Kidney (tissue), 14 donors: ENCODE data around the gene AKR1C8. TPM values are rescaled to one million over a fixed set of nuclear protein-coding genes. Genes with fewer than 3 reads are reported as not detected.

Experiments
- DNase-seq, 5 donors: peaks; one replicate each; pipeline ENCODE4 v3.0.0-alpha.2; 2013 to 2020
- FAIRE-seq: peaks from 2 replicates; lab custom pipeline; 2012; peaks lifted over from hg19 to GRCh38; lab: Jason Lieb, UNC
- H3K27ac ChIP-seq, 2 donors: one replicate each; pipeline ENCODE4 v1.7.0; 2013; ENCODE audit warnings: low read depth in 2 of 2, low read length in 2 of 2, inconsistent platforms in 1 of 2
- H3K27me3 ChIP-seq: one replicate; pipeline ENCODE4 v1.7.1; 2013; ENCODE audit warnings: low read length, inconsistent platforms; ENCODE audit not compliant: control insufficient read depth, insufficient read depth
- H3K36me3 ChIP-seq, 3 donors: one replicate each; pipeline versions ENCODE4 v1.7.0 to v1.7.1; 2013; ENCODE audit warnings: low read length in 3 of 3, control low read depth in 1 of 3, inconsistent platforms in 1 of 3; ENCODE audit not compliant: insufficient read depth in 3 of 3, control insufficient read depth in 2 of 3
- H3K4me1 ChIP-seq, 3 donors: one replicate each; pipeline versions ENCODE4 v1.7.0 to v1.7.1; 2013; ENCODE audit warnings: low read length in 3 of 3, inconsistent platforms in 1 of 3, low read depth in 1 of 3; ENCODE audit not compliant: control insufficient read depth in 2 of 3, insufficient read depth in 2 of 3
- H3K4me3 ChIP-seq, 3 donors: one replicate each; pipeline versions ENCODE4 v1.7.0 to v1.8.1; 2013; ENCODE audit warnings: low read length in 3 of 3, control low read depth in 1 of 3, inconsistent platforms in 1 of 3
- H3K9ac ChIP-seq, 3 donors: one replicate each; pipeline versions ENCODE4 v1.7.0 to v1.7.1; 2013; ENCODE audit warnings: low read length in 3 of 3, control low read depth in 1 of 3, inconsistent platforms in 1 of 3
- H3K9me3 ChIP-seq, 3 donors: one replicate each; pipeline versions ENCODE4 v1.7.0 to v1.7.1; 2013; ENCODE audit warnings: low read length in 3 of 3, control low read depth in 1 of 3, inconsistent platforms in 1 of 3; ENCODE audit not compliant: control insufficient read depth in 2 of 3, insufficient read depth in 1 of 3
- CTCF ChIP-seq: IDR thresholded peaks from 3 replicates; pipeline ENCODE4 v1.5.1; 2012; ENCODE audit warnings: mild to moderate bottlenecking, moderate library complexity, borderline replicate concordance; ENCODE audit not compliant: insufficient read depth; ENCODE audit errors: extremely low read depth
- intact Hi-C: fragments of 100-400 bp; cut with DNase I; formaldehyde crosslinking; loops from one replicate; pipeline ENCODE4 v1.11.1; 2022
- polyA plus RNA-seq: library from polyadenylated mRNA; stranded (reverse); fragments of 350-450 nt; fragmentation: Illumina TruSeq; extraction: RNeasy Lipid Tissue Mini Kit (QIAGEN cat#74804); gene quantifications from one replicate; pipeline ENCODE4 v1.2.3, GENCODE V29; 2014; ENCODE audit warnings: low read depth, low replicate concordance; ENCODE audit not compliant: insufficient read depth
- total RNA-seq: library from RNA; stranded (reverse); fragmentation: NEBNext Ultra II Directional; extraction: Animal tissue kit (Norgen Biotek cat#: 25700); gene quantifications from one replicate; pipeline ENCODE4 v1.2.1, GENCODE V29; 2021
- donor health status: control.
- donor health status: control.
- donor health status: control.
- donor health status: control.
- donor health status: control.
- donor health status: DM: yes; HTN: yes; CAD: no.
- donor health status: Normal renal cell carcinoma (clear cell type).

Gene AKR1C8
- total and polyA plus RNA-seq, 2 donors from 2014 or later, result 0.66 TPM; not detected in 1

- no peaks in the 10 kb centered on the region for H3K27me3 ChIP-seq
- TF ChIP-seq CTCF, result no peak
- H3K36me3 ChIP-seq, result peaks cover 0 to 13% (median 8%) of the 10 kb centered on the region in 3 donors
- no peak for FAIRE-seq
- H3K27ac ChIP-seq, result no peak overlapping the region
- no peak for DNase-seq
- H3K4me3 ChIP-seq, result no peak overlapping the region
- no peaks in the 10 kb centered on the region for H3K9me3 ChIP-seq
- intact Hi-C loops, result loop anchor here (10.0 kb wide), 1 partner anchor 263 kb away; no protein-coding TSS in a partner anchor
- no peaks in the 10 kb centered on the region for H3K4me1 ChIP-seq
- H3K9ac ChIP-seq, result no peak overlapping the region
Measured at GRCh38 chr10:5107860-5108526, 77.0 kb downstream of the AKR1C8 start.

- Histone ChIP-seq H3K36me3 (peaks cover 0 to 13% (median 10%) of the 10 kb centered on the region in 3 donors), H3K4me1 (no peaks in the 10 kb centered on the region), H3K27me3 (no peaks in the 10 kb centered on the region), H3K9ac (no peak overlapping the region), H3K9me3 (no peaks in the 10 kb centered on the region), H3K4me3 (no peak overlapping the region), H3K27ac (no peak overlapping the region)
- intact Hi-C loops, result loop anchor here (10.0 kb wide), 1 partner anchor 262 kb away; no protein-coding TSS in a partner anchor
- FAIRE-seq, result no peak
- TF ChIP-seq CTCF, result no peak
- no peak for DNase-seq
Measured at GRCh38 chr10:5106553-5106952, 78.4 kb downstream of the AKR1C8 start.

- H3K36me3 ChIP-seq, result peaks cover 0 to 13% (median 10%) of the 10 kb centered on the region in 3 donors
Measured at GRCh38 chr10:5105626-5106025, 79.3 kb downstream of the AKR1C8 start.

More at GRCh38 chr10:5105626-5106025, 79.3 kb downstream of the AKR1C8 start:
- H3K4me3 ChIP-seq, result no peak overlapping the region
- H3K4me1 ChIP-seq, result no peaks in the 10 kb centered on the region
- H3K27ac ChIP-seq, result no peak overlapping the region
- H3K27me3 ChIP-seq, result no peaks in the 10 kb centered on the region
- intact Hi-C loops, result loop anchor here (10.0 kb wide), 1 partner anchor 261 kb away; no protein-coding TSS in a partner anchor
- H3K9me3 ChIP-seq, result no peaks in the 10 kb centered on the region
- DNase-seq (no peak), FAIRE-seq (no peak)
- TF ChIP-seq CTCF, result no peak
- no peak overlapping the region for H3K9ac ChIP-seq

Other genes starting within 250 kb of the AKR1C8 start
- gene AKR1C1, start 221.7 kb downstream of the AKR1C8 start, total RNA-seq, result 61.7 TPM
- gene AKR1C1, start 221.7 kb downstream of the AKR1C8 start, polyA plus RNA-seq, result 81.3 TPM
- 16.3 TPM for gene AKR1C2, start 181.3 kb downstream of the AKR1C8 start, total RNA-seq
- 11.8 TPM for gene AKR1C2, start 181.3 kb downstream of the AKR1C8 start, polyA plus RNA-seq
- 61.8 TPM for gene AKR1C3, start 90.7 kb downstream of the AKR1C8 start, total RNA-seq
- 187 TPM for gene AKR1C3, start 90.7 kb downstream of the AKR1C8 start, polyA plus RNA-seq
- not detected for gene AKR1C4, start 11.7 kb upstream of the AKR1C8 start, total RNA-seq
- not detected for gene AKR1C4, start 11.7 kb upstream of the AKR1C8 start, polyA plus RNA-seq
- not detected for gene UCN3, start 179.8 kb upstream of the AKR1C8 start, total RNA-seq
- 1.4 TPM for gene UCN3, start 179.8 kb upstream of the AKR1C8 start, polyA plus RNA-seq
- 0.44 TPM for gene TUBAL3, start 219.7 kb upstream of the AKR1C8 start, total RNA-seq
- 10.8 TPM for gene TUBAL3, start 219.7 kb upstream of the AKR1C8 start, polyA plus RNA-seq
- 86.5 TPM for gene NET1, start 227.4 kb upstream of the AKR1C8 start, total RNA-seq
- 35.9 TPM for gene NET1, start 227.4 kb upstream of the AKR1C8 start, polyA plus RNA-seq